SU-DHL-6 (cell line): ENCODE data around the gene SLC9A9.

Source experiments
- H2AFZ ChIP-seq: fragments of 200-600 bp; sonication (generic); 2 replicates; pipeline ENCODE4 v1.6.1; 2014; ENCODE audit warnings: low read depth, mild to moderate bottlenecking, moderate library complexity, mixed read lengths, antibody characterized with exemption, low read length; ENCODE audit not compliant: severe bottlenecking
- H3F3A ChIP-seq: fragments of 200-600 bp; shearing (Covaris generic); 2 replicates; pipeline ENCODE4 v1.6.0; 2016; ENCODE audit warnings: antibody characterized with exemption, mild to moderate bottlenecking; ENCODE audit not compliant: insufficient read depth
- H3K27ac ChIP-seq: fragments of 200-600 bp; sonication (generic); 2 replicates; pipeline ENCODE4 v1.5.1; 2016; ENCODE audit warnings: low read depth, mild to moderate bottlenecking, low read length, moderate library complexity, mixed read lengths
- H3K27me3 ChIP-seq: fragments of 200-600 bp; sonication (generic), shearing (Covaris generic); 2 replicates; pipeline ENCODE4 v1.6.0; 2014; ENCODE audit warnings: mild to moderate bottlenecking, low read length
- H3K36me3 ChIP-seq: fragments of 200-600 bp; sonication (generic); 2 replicates; pipeline ENCODE4 v1.6.1; 2014; ENCODE audit warnings: mild to moderate bottlenecking, low read length, mixed read lengths
- H3K4me2 ChIP-seq: fragments of 300-600, 200-600 bp; shearing (Covaris generic), sonication (generic); 2 replicates; pipeline ENCODE4 v1.6.0; 2014; ENCODE audit warnings: low read length, low read depth, mild to moderate bottlenecking; ENCODE audit not compliant: poor library complexity, severe bottlenecking
- H3K4me3 ChIP-seq: fragments of 200-600 bp; sonication (generic); 2 replicates; pipeline ENCODE4 v1.5.1; 2014; ENCODE audit warnings: antibody characterized with exemption, low read length, mild to moderate bottlenecking, mixed read lengths; ENCODE audit not compliant: insufficient read depth, poor library complexity, severe bottlenecking
- H3K79me2 ChIP-seq: fragments of 200-600 bp; sonication (generic); 2 replicates; pipeline ENCODE4 v1.6.1; 2014; ENCODE audit warnings: mild to moderate bottlenecking, low read length, moderate library complexity; ENCODE audit not compliant: insufficient read depth
- H3K9ac ChIP-seq: fragments of 200-600 bp; sonication (generic); 2 replicates; pipeline ENCODE4 v1.7.0; 2014; ENCODE audit warnings: mild to moderate bottlenecking, low read length
- H3K9me2 ChIP-seq: fragments of 200-600 bp; sonication (generic); replicated peaks from 2 replicates; pipeline ENCODE4 v1.6.1; 2014; ENCODE audit warnings: low read length; ENCODE audit not compliant: insufficient read depth
- H3K9me3 ChIP-seq: fragments of 200-600 bp; sonication (generic); 2 replicates; pipeline ENCODE4 v1.6.1; 2014; ENCODE audit warnings: low read length, mixed read lengths; ENCODE audit not compliant: insufficient read depth
- H4K20me1 ChIP-seq: fragments of 200-600 bp; sonication (generic); 2 replicates; pipeline ENCODE4 v1.6.1; 2014; ENCODE audit warnings: low read depth, mild to moderate bottlenecking, antibody characterized with exemption, low read length, moderate library complexity, mixed read lengths
- CTCF ChIP-seq: fragments of 200-600 bp; sonication (generic); IDR thresholded peaks from one replicate; pipeline ENCODE4 v1.5.1; 2017; ENCODE audit warnings: antibody characterized with exemption, mild to moderate bottlenecking, low read length, moderate library complexity; ENCODE audit not compliant: insufficient read depth, poor library complexity, severe bottlenecking
- EZH2phosphoT487 ChIP-seq: fragments of 200-600 bp; sonication (generic), shearing (Covaris generic); conservative IDR thresholded peaks from 2 replicates; pipeline ENCODE4 v1.6.1; 2018; ENCODE audit warnings: mild to moderate bottlenecking, antibody characterized with exemption, low read length, moderate library complexity, mixed read lengths

SLC9A9 gene

GRCh38 chr3:143727391-143727790, 120.9 kb downstream of the SLC9A9 start:
- Histone ChIP-seq H3K9ac (no peak overlapping the region), H3K9me2 (no peaks in the 10 kb centered on the region), H3K27me3 (no peaks in the 10 kb centered on the region), H4K20me1 (no peaks in the 10 kb centered on the region), H3K36me3 (no peaks in the 10 kb centered on the region), H3K27ac (no peak overlapping the region), H3K79me2 (no peaks in the 10 kb centered on the region), H3K4me3 (no peak overlapping the region), H3F3A (no peaks in the 10 kb centered on the region), H3K4me2 (no peak overlapping the region), H3K9me3 (no peaks in the 10 kb centered on the region), H2AFZ (no peak overlapping the region)
- TF ChIP-seq CTCF, result no peak
- no peak for TF ChIP-seq EZH2phosphoT487

- Histone ChIP-seq H4K20me1 (no peaks in the 10 kb centered on the region), H3K27me3 (no peaks in the 10 kb centered on the region), H3K9me2 (no peaks in the 10 kb centered on the region), H3K36me3 (no peaks in the 10 kb centered on the region), H2AFZ (no peak overlapping the region), H3K9me3 (no peaks in the 10 kb centered on the region), H3F3A (no peaks in the 10 kb centered on the region), H3K4me3 (no peak overlapping the region), H3K4me2 (no peak overlapping the region), H3K9ac (no peak overlapping the region), H3K27ac (no peak overlapping the region), H3K79me2 (no peaks in the 10 kb centered on the region)
- TF ChIP-seq CTCF, result no peak
- TF ChIP-seq EZH2phosphoT487, result no peak
Measured at GRCh38 chr3:143726727-143727126, 121.5 kb downstream of the SLC9A9 start.

- Histone ChIP-seq H3K9ac (no peak overlapping the region), H3K27ac (no peak overlapping the region), H3K4me2 (no peak overlapping the region), H2AFZ (no peak overlapping the region), H3K9me2 (no peaks in the 10 kb centered on the region), H3K36me3 (no peaks in the 10 kb centered on the region), H3F3A (no peaks in the 10 kb centered on the region), H3K27me3 (no peaks in the 10 kb centered on the region), H3K9me3 (no peaks in the 10 kb centered on the region), H3K4me3 (no peak overlapping the region), H3K79me2 (no peaks in the 10 kb centered on the region), H4K20me1 (no peaks in the 10 kb centered on the region)
- no peak for TF ChIP-seq EZH2phosphoT487
- TF ChIP-seq CTCF, result no peak
Measured at GRCh38 chr3:143720381-143720780, 127.9 kb downstream of the SLC9A9 start.
